Measurements from ENCODE around the gene PRDM16. TPM values are rescaled to one million over a fixed set of nuclear protein-coding genes. Genes with fewer than 3 reads are reported as not detected.

Gene PRDM16
- total and polyA plus RNA-seq, 2 of the 4 experiments (the other 2 are of a cell fraction) = 0.02 TPM; not detected in 1

DNA sequence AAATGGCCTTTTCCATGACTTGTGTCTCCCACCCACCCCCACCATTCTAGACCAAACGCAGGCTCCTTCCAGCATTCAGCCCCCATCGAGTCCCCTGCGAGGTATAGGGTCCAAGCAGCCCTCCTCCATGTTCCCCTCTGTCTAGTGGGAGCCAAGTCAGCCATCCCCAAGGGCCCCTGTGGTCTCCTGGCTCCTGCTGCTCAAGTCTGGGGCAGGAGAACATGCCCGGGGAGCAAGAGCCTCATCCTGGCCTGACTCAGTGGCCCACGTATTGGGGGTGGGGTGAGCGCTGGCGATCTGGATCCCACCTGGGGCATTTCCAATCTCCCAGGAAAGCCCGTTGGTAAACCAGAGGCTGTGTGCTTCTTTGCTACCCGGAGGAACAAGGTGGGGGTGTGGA is 4.1 kb upstream of the PRDM16 start:
- no peak overlapping the region for H4K91ac ChIP-seq (ENCODE audit: insufficient read depth, low read depth, low read length)
- no peak overlapping the region for H2AK9ac ChIP-seq (replicated peaks; ENCODE audit: low read depth, low read length, poor library complexity)
- ChIA-PET CTCF (no interaction called here), POLR2A (ENCODE audit: unreplicated experiment) (no interaction called here)
- no peak overlapping the region for H3K23ac ChIP-seq (ENCODE audit: low read depth, low read length)
- 60% methylated on average over 1 of the region's 9 CpGs; no CpG with 5 or more reads in 1 of the 2 experiments for WGBS, 2 experiments (ENCODE audit: extremely low coverage in 2 of 2, insufficient read length in 1 of 2)
- dilution Hi-C loops (cut with HindIII; ENCODE audit: low sequenced_read_pairs, unreplicated experiment) (no loop called here), in situ Hi-C loops (cut with MboI; ENCODE audit: low sequenced_read_pairs) (loop anchor here (25.0 kb wide), 1 partner anchor 628 kb away; no protein-coding TSS in a partner anchor), intact Hi-C loops (cut with micrococcal nuclease) (loop anchor here (10.0 kb wide), 1 partner anchor 250 kb away; no protein-coding TSS in a partner anchor)
- no peaks in the 10 kb centered on the region for H3K9me3 ChIP-seq (ENCODE audit: control insufficient read depth, insufficient read depth, low read length)
- no peak overlapping the region for H3K56ac ChIP-seq (ENCODE audit: extremely low read depth, insufficient read depth, low read length)
- H3K9me1 ChIP-seq (ENCODE audit: insufficient read depth, low read length) = no peaks in the 10 kb centered on the region
- peaks cover 63% of the 10 kb centered on the region for H3K27me3 ChIP-seq (ENCODE audit: control insufficient read depth, insufficient read depth, low read length)
- DNase-seq (no peak), ATAC-seq (ENCODE audit: low read depth) (no peak)
- no peak overlapping the region for H3K9ac ChIP-seq (ENCODE audit: low read depth, low read length)
- H3K14ac ChIP-seq (replicated peaks; ENCODE audit: low read depth, low read length) = no peak overlapping the region
- no peaks in the 10 kb centered on the region for H4K20me1 ChIP-seq (ENCODE audit: insufficient read depth, low read length)
- H3K36me3 ChIP-seq (ENCODE audit: control insufficient read depth, insufficient read depth, low read length) = no peaks in the 10 kb centered on the region
- H2BK5ac ChIP-seq (ENCODE audit: low read depth, low read length, poor library complexity, severe bottlenecking) = no peak overlapping the region
- no peak overlapping the region for H4K5ac ChIP-seq (ENCODE audit: low read depth, low read length)
- H2BK20ac ChIP-seq (ENCODE audit: low read depth, low read length) = no peak overlapping the region
- no peak for TF ChIP-seq RFX5 (IDR thresholded peaks at IDR 0.05; ENCODE audit: low read depth, low read length)
- TF ChIP-seq MXI1 (IDR thresholded peaks at IDR 0.05; ENCODE audit: borderline replicate concordance, low read depth, low read length) = no peak
- TF ChIP-seq, protein P1, sequence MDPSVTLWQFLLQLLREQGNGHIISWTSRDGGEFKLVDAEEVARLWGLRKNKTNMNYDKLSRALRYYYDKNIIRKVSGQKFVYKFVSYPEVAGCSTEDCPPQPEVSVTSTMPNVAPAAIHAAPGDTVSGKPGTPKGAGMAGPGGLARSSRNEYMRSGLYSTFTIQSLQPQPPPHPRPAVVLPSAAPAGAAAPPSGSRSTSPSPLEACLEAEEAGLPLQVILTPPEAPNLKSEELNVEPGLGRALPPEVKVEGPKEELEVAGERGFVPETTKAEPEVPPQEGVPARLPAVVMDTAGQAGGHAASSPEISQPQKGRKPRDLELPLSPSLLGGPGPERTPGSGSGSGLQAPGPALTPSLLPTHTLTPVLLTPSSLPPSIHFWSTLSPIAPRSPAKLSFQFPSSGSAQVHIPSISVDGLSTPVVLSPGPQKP (IDR thresholded peaks at IDR 0.05; ENCODE audit: borderline replicate concordance, low read depth, low read length) = no peak
- no peak for TF ChIP-seq NFE2L2 (IDR thresholded peaks at IDR 0.05; ENCODE audit: low read depth, low read length)
- TF ChIP-seq RCOR1 (IDR thresholded peaks at IDR 0.05; ENCODE audit: insufficient replicate concordance, low read length) = no peak
- TF ChIP-seq, protein P2, sequence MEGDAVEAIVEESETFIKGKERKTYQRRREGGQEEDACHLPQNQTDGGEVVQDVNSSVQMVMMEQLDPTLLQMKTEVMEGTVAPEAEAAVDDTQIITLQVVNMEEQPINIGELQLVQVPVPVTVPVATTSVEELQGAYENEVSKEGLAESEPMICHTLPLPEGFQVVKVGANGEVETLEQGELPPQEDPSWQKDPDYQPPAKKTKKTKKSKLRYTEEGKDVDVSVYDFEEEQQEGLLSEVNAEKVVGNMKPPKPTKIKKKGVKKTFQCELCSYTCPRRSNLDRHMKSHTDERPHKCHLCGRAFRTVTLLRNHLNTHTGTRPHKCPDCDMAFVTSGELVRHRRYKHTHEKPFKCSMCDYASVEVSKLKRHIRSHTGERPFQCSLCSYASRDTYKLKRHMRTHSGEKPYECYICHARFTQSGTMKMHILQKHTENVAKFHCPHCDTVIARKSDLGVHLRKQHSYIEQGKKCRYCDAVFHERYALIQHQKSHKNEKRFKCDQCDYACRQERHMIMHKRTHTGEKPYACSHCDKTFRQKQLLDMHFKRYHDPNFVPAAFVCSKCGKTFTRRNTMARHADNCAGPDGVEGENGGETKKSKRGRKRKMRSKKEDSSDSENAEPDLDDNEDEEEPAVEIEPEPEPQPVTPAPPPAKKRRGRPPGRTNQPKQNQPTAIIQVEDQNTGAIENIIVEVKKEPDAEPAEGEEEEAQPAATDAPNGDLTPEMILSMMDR (conservative IDR thresholded peaks at IDR 0.05; ENCODE audit: low read depth, low read length) = no peak
- TF ChIP-seq FOS (IDR thresholded peaks at IDR 0.05; ENCODE audit: low read depth, low read length) = no peak
- TF ChIP-seq RAD21 (IDR thresholded peaks at IDR 0.05; ENCODE audit: low read length) = no peak
- TF ChIP-seq MAFK (IDR thresholded peaks at IDR 0.05; ENCODE audit: low read depth, low read length) = no peak
- no peak for TF ChIP-seq SMC3 (IDR thresholded peaks at IDR 0.05; ENCODE audit: low read depth, low read length)
- TF ChIP-seq CHD1 (IDR thresholded peaks at IDR 0.05; ENCODE audit: low read depth, low read length) = no peak
- no peak for TF ChIP-seq POLR2A (IDR thresholded peaks at IDR 0.05; ENCODE audit: low read depth, low read length)
- TF ChIP-seq CEBPB (IDR thresholded peaks at IDR 0.05; ENCODE audit: low read depth, low read length) = no peak
- no peak for TF ChIP-seq BHLHE40 (IDR thresholded peaks at IDR 0.05; ENCODE audit: low read depth, low read length)
- TF ChIP-seq MAZ (IDR thresholded peaks at IDR 0.05; ENCODE audit: borderline replicate concordance, low read depth, low read length) = no peak
- TF ChIP-seq, protein P3, sequence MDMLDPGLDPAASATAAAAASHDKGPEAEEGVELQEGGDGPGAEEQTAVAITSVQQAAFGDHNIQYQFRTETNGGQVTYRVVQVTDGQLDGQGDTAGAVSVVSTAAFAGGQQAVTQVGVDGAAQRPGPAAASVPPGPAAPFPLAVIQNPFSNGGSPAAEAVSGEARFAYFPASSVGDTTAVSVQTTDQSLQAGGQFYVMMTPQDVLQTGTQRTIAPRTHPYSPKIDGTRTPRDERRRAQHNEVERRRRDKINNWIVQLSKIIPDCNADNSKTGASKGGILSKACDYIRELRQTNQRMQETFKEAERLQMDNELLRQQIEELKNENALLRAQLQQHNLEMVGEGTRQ (IDR thresholded peaks at IDR 0.05; ENCODE audit: low read depth, low read length) = no peak
- BruUV-seq (replicated peaks) = no TSS peak
- no peak overlapping the region for H2AK5ac ChIP-seq (ENCODE audit: low read depth, low read length)
- H3K4me3 ChIP-seq (ENCODE audit: insufficient read depth, low read depth, low read length) = no peak overlapping the region
- H4K8ac ChIP-seq (ENCODE audit: low read depth in 2 of 2, low read length in 2 of 2) = no peak overlapping the region
- no peak overlapping the region for H3K4me2 ChIP-seq (ENCODE audit: low read depth, low read length)
- no peak overlapping the region for H2BK120ac ChIP-seq (ENCODE audit: low read depth, low read length)
- H3K4ac ChIP-seq (ENCODE audit: low read depth, low read length) = no peak overlapping the region
- H2BK15ac ChIP-seq (ENCODE audit: low read depth, low read length) = no peak overlapping the region
- no peaks in the 10 kb centered on the region for H3K79me1 ChIP-seq (ENCODE audit: low read depth in 1 of 2, low read length in 2 of 2)
- no peak overlapping the region for H3K18ac ChIP-seq (ENCODE audit: low read depth, low read length)
- peaks cover 2% of the 10 kb centered on the region; the same call in 1 of the 2 replicates for H3K4me1 ChIP-seq (ENCODE audit: control insufficient read depth, insufficient read depth, low read length)
- no peak overlapping the region for H3K27ac ChIP-seq (ENCODE audit: insufficient read depth, low read length)
- H2AFZ ChIP-seq (replicated peaks; ENCODE audit: low read length, poor library complexity) = no peak overlapping the region
